H9 (cell line): ENCODE measurements around the gene C13orf42. TPM values are rescaled to one million over a fixed set of nuclear protein-coding genes. Genes with fewer than 3 reads are reported as not detected.

Experiments
- DNase-seq: peaks from one replicate; pipeline ENCODE4 v3.0.0-alpha.2; 2017
- H2AFZ ChIP-seq: one replicate; pipeline ENCODE4 v1.6.1; 2013; ENCODE audit warnings: mild to moderate bottlenecking, low read length, control low read depth, moderate library complexity
- H2AK5ac ChIP-seq: 2 replicates; pipeline ENCODE4 v1.6.1; 2013; ENCODE audit warnings: low read length, control low read depth, mixed read lengths; ENCODE audit not compliant: insufficient read length
- H2BK120ac ChIP-seq: one replicate; pipeline ENCODE4 v1.6.1; 2013; ENCODE audit warnings: low read depth, mild to moderate bottlenecking, low read length, control low read depth, inconsistent platforms; ENCODE audit not compliant: poor library complexity, severe bottlenecking
- H2BK12ac ChIP-seq: 2 replicates; pipeline ENCODE4 v1.6.1; 2013; ENCODE audit warnings: low read length, control low read depth, mixed read lengths, low read depth; ENCODE audit not compliant: insufficient read length
- H2BK15ac ChIP-seq: 2 replicates; pipeline ENCODE4 v1.6.1; 2013; ENCODE audit warnings: low read depth, low read length, control low read depth
- H2BK20ac ChIP-seq: one replicate; pipeline ENCODE4 v1.6.1; 2013; ENCODE audit warnings: low read depth, mild to moderate bottlenecking, low read length, control low read depth, inconsistent platforms; ENCODE audit not compliant: poor library complexity, severe bottlenecking
- H2BK5ac ChIP-seq: 2 replicates; pipeline ENCODE4 v1.6.1; 2013; ENCODE audit warnings: low read length, control low read depth, mixed read lengths; ENCODE audit not compliant: insufficient read length
- H3K14ac ChIP-seq: 2 replicates; pipeline ENCODE4 v1.6.1; 2013; ENCODE audit warnings: low read length, control low read depth; ENCODE audit not compliant: insufficient read depth
- H3K18ac ChIP-seq: 2 replicates; pipeline ENCODE4 v1.6.1; 2013; ENCODE audit warnings: low read depth, mild to moderate bottlenecking, mixed read lengths, low read length, control low read depth; ENCODE audit not compliant: insufficient read length
- H3K23ac ChIP-seq: 2 replicates; pipeline ENCODE4 v1.6.1; 2013; ENCODE audit warnings: low read length, control low read depth, mixed read lengths, low read depth; ENCODE audit not compliant: insufficient read length
- H3K23me2 ChIP-seq: 2 replicates; pipeline ENCODE4 v1.6.1; 2013; ENCODE audit warnings: low read depth, mild to moderate bottlenecking, mixed read lengths, low read length, control low read depth; ENCODE audit not compliant: insufficient read length, poor library complexity, severe bottlenecking
- H3K27ac ChIP-seq: 2 replicates; pipeline ENCODE4 v1.5.1; 2013; ENCODE audit warnings: low read length, control low read depth, mixed read lengths, low read depth; ENCODE audit not compliant: insufficient read length
- H3K27me3 ChIP-seq: 2 replicates; pipeline ENCODE4 v1.6.1; 2013; ENCODE audit warnings: low read length, control low read depth, inconsistent platforms; ENCODE audit not compliant: insufficient read depth
- H3K4ac ChIP-seq: 2 replicates; pipeline ENCODE4 v1.6.1; 2013; ENCODE audit warnings: low read depth, mild to moderate bottlenecking, control low read depth, inconsistent platforms, low read length, moderate library complexity
- H3K4me1 ChIP-seq: 2 replicates; pipeline ENCODE4 v1.6.1; 2013; ENCODE audit warnings: low read length, control low read depth, inconsistent platforms; ENCODE audit not compliant: insufficient read depth
- H3K4me2 ChIP-seq: 2 replicates; pipeline ENCODE4 v1.6.1; 2013; ENCODE audit warnings: low read length, control low read depth, mixed read lengths; ENCODE audit not compliant: insufficient read length, insufficient read depth
- H3K56ac ChIP-seq: 2 replicates; pipeline ENCODE4 v1.6.1; 2013; ENCODE audit warnings: low read depth, mild to moderate bottlenecking, mixed read lengths, low read length, control low read depth; ENCODE audit not compliant: insufficient read length
- H3K79me1 ChIP-seq: 2 replicates; pipeline ENCODE4 v1.6.1; 2013; ENCODE audit warnings: low read depth, mild to moderate bottlenecking, moderate library complexity, low read length, control low read depth, inconsistent platforms; ENCODE audit not compliant: insufficient read depth, poor library complexity, severe bottlenecking
- H3K79me2 ChIP-seq: 2 replicates; pipeline ENCODE4 v1.6.1; 2013; ENCODE audit warnings: low read length, control low read depth, inconsistent platforms; ENCODE audit not compliant: insufficient read depth
- H3K9ac ChIP-seq: 2 replicates; pipeline ENCODE4 v1.6.1; 2013; ENCODE audit warnings: low read length, control low read depth, mixed read lengths; ENCODE audit not compliant: insufficient read length; ENCODE audit errors: extremely low read depth
- H3K9me3 ChIP-seq: one replicate; pipeline ENCODE4 v1.6.1; 2013; ENCODE audit warnings: low read depth, low read length, inconsistent platforms; ENCODE audit not compliant: control insufficient read depth
- H3T11ph ChIP-seq: one replicate; pipeline ENCODE4 v1.6.1; 2013; ENCODE audit warnings: mild to moderate bottlenecking, low read length, control low read depth, inconsistent platforms
- H4K20me1 ChIP-seq: one replicate; pipeline ENCODE4 v1.6.1; 2013; ENCODE audit not compliant: control insufficient read depth, insufficient read length, insufficient read depth
- H4K5ac ChIP-seq: 2 replicates; pipeline ENCODE4 v1.6.1; 2013; ENCODE audit warnings: low read depth, mild to moderate bottlenecking, mixed read lengths, low read length, control low read depth; ENCODE audit not compliant: insufficient read length
- H4K8ac ChIP-seq: replicated peaks from 2 replicates; pipeline ENCODE4 v1.6.1; 2013; ENCODE audit warnings: low read length, control low read depth, mixed read lengths, low read depth; ENCODE audit not compliant: insufficient read length
- H4K91ac ChIP-seq: 2 replicates; pipeline ENCODE4 v1.6.1; 2013; ENCODE audit warnings: low read depth, mild to moderate bottlenecking, moderate library complexity, mixed read lengths, low read length, control low read depth; ENCODE audit not compliant: insufficient read length
- H3K27ac Mint-ChIP-seq, 3 experiments: 2 replicates in 2 of 3; 3 replicates in 1 of 3; pipeline ENCODE4 v1.8.0; 2020 to 2021; ENCODE audit warnings: mixed read lengths in 3 of 3, mild to moderate bottlenecking in 1 of 3, moderate library complexity in 1 of 3
- H3K27me3 Mint-ChIP-seq: 2 replicates; pipeline ENCODE4 v1.8.0; 2021; ENCODE audit warnings: low read depth, mild to moderate bottlenecking, moderate library complexity, mixed read lengths
- H3K36me3 Mint-ChIP-seq, 3 experiments: 2 replicates in 2 of 3; 3 replicates in 1 of 3; pipeline ENCODE4 v1.8.0; 2020 to 2021; ENCODE audit warnings: low read depth in 3 of 3, mixed read lengths in 3 of 3; ENCODE audit not compliant: insufficient read depth in 1 of 3
- H3K4me1 Mint-ChIP-seq, 2 experiments: 2 replicates each; pipeline ENCODE4 v1.8.0; 2020; ENCODE audit warnings: mixed read lengths in 2 of 2
- H3K4me3 Mint-ChIP-seq, 2 experiments: 2 replicates in 1 of 2; 3 replicates in 1 of 2; pipeline ENCODE4 v1.8.0; 2020 to 2021; ENCODE audit warnings: mild to moderate bottlenecking in 2 of 2, mixed read lengths in 2 of 2, moderate library complexity in 1 of 2
- H3K9me3 Mint-ChIP-seq, 2 experiments: 2 replicates in 1 of 2; 3 replicates in 1 of 2; pipeline ENCODE4 v1.8.0; 2020; ENCODE audit warnings: mild to moderate bottlenecking in 2 of 2, mixed read lengths in 2 of 2, moderate library complexity in 1 of 2
- CTCF ChIP-seq: fragments of 200-600 bp; sonication (generic); conservative IDR thresholded peaks from 3 replicates; pipeline ENCODE4 v1.8.0; 2021; ENCODE audit warnings: antibody characterized with exemption, mild to moderate bottlenecking
- WGBS: extraction: QIAGEN DNeasy Blood & Tissue Kit; methylation state at CpG from one replicate; pipeline ENCODE4 v1.1.7; 2013; ENCODE audit warnings: missing lambda C conversion rate, low lambda C conversion rate, mixed read lengths; ENCODE audit not compliant: insufficient read length; ENCODE audit errors: extremely low coverage; 5-methylcytosine and 5-hydroxymethylcytosine counted together
- total RNA-seq: library from RNA; stranded (reverse); gene quantifications from 2 replicates; pipeline ENCODE4 v1.2.1, GENCODE V29; 2021

Gene C13orf42
- total RNA-seq, 1 experiment from 2014 or later = 16.5 TPM

- WGBS = no CpG with 5 or more reads among the region's 6 CpGs
- no peak overlapping the region for H3K23ac ChIP-seq
- H3K27me3 ChIP-seq = 0 out of 2 replicates have a peak, but pooled peaks cover 3% of the 10 kb centered on the region
- no peak overlapping the region for H3K18ac ChIP-seq
- no peak overlapping the region for H4K5ac ChIP-seq
- H3K27ac Mint-ChIP-seq = no peak overlapping the region
- no peak overlapping the region for H4K8ac ChIP-seq
- H3T11ph ChIP-seq = no peak overlapping the region
- H3K56ac ChIP-seq = no peak overlapping the region
- no peak overlapping the region for H3K9ac ChIP-seq
- H2BK12ac ChIP-seq = no peak overlapping the region
- H3K36me3 Mint-ChIP-seq = no peaks in the 10 kb centered on the region; a peak in 1 of 7 replicates
- no peaks in the 10 kb centered on the region for H3K79me1 ChIP-seq
- no peaks in the 10 kb centered on the region for H3K79me2 ChIP-seq
- no peak overlapping the region for H3K27ac ChIP-seq
- no peak overlapping the region for H2BK120ac ChIP-seq
- H3K27me3 Mint-ChIP-seq = no peaks in the 10 kb centered on the region; the same call in 1 of the 2 replicates
- H2AK5ac ChIP-seq = no peak overlapping the region
- H3K14ac ChIP-seq = no peak overlapping the region
- no peak overlapping the region for H3K4me3 Mint-ChIP-seq
- no peak for TF ChIP-seq CTCF
- no peaks in the 10 kb centered on the region for H3K9me3 ChIP-seq
- H2BK15ac ChIP-seq = no peak overlapping the region
- H4K20me1 ChIP-seq = no peaks in the 10 kb centered on the region
- H2BK20ac ChIP-seq = no peak overlapping the region
- no peaks in the 10 kb centered on the region for H3K4me1 ChIP-seq
- no peak overlapping the region for H2AFZ ChIP-seq
- no peak overlapping the region for H2BK5ac ChIP-seq
- no peak overlapping the region for H3K4ac ChIP-seq
- DNase-seq = no peak
- H3K23me2 ChIP-seq = no peaks in the 10 kb centered on the region
- H3K4me2 ChIP-seq = no peak overlapping the region
- peaks cover 3 to 13% of the 10 kb centered on the region in 2 experiments; a peak in 3 of 4 replicates for H3K4me1 Mint-ChIP-seq
- H4K91ac ChIP-seq = no peak overlapping the region
- H3K9me3 Mint-ChIP-seq = no peaks in the 10 kb centered on the region
These were observed 63.5 kb downstream of the C13orf42 start for GRCh38 chr13:51047434-51048165.
